WTC11 (cell line): Measurements from ENCODE around the gene SSNA1. TPM values are rescaled to one million over a fixed set of nuclear protein-coding genes. Genes with fewer than 3 reads are reported as not detected.

Experiments used
- ATAC-seq: fragments of 200-7000 bp; cut with Tn5 transposase; 2 replicates; pipeline ENCODE4 v1.10.0; 2021; ENCODE audit warnings: mild to moderate bottlenecking, moderate library complexity
- CTCF ChIA-PET: fragments of 300-600 bp; sonication (Branson Sonifier 250); formaldehyde crosslinking; loops from one replicate; lab custom pipeline; 2021; ENCODE audit warnings: antibody characterized with exemption; lab: Charles Lee
- POLR2A ChIA-PET: fragments of 350-600 bp; sonication (Branson Sonifier 250); formaldehyde crosslinking; loops from one replicate; lab custom pipeline; 2021; ENCODE audit warnings: antibody characterized with exemption; lab: Charles Lee
- DNase-seq: peaks from one replicate; pipeline ENCODE4 v3.0.0; 2021; ENCODE audit warnings: low spot score
- H3K27ac Mint-ChIP-seq: 2 replicates; pipeline ENCODE4 v1.8.0; 2021; ENCODE audit warnings: mixed read lengths
- H3K27me3 Mint-ChIP-seq: 2 replicates; pipeline ENCODE4 v1.8.0; 2021; ENCODE audit warnings: low read depth, mild to moderate bottlenecking, moderate library complexity, mixed read lengths
- H3K36me3 Mint-ChIP-seq: 2 replicates; pipeline ENCODE4 v1.8.0; 2021; ENCODE audit warnings: mixed read lengths
- H3K4me1 Mint-ChIP-seq: 2 replicates; pipeline ENCODE4 v1.8.0; 2022; ENCODE audit warnings: mixed read lengths
- H3K4me3 Mint-ChIP-seq: 2 replicates; pipeline ENCODE4 v1.8.0; 2021; ENCODE audit warnings: mild to moderate bottlenecking, moderate library complexity, mixed read lengths
- H3K9me3 Mint-ChIP-seq: 2 replicates; pipeline ENCODE4 v1.8.0; 2021; ENCODE audit warnings: mixed read lengths
- ERG ChIP-seq: fragments of 250-450 bp; sonication (Bioruptor Pico); IDR thresholded peaks from 2 replicates; pipeline ENCODE4 v1.8.0; 2021; ENCODE audit warnings: mild to moderate bottlenecking
- HMGXB4 ChIP-seq: sonication (generic); formaldehyde crosslinking; IDR thresholded peaks from 2 replicates; pipeline ENCODE4 v1.8.1; 2023; ENCODE audit warnings: mild to moderate bottlenecking, moderate library complexity, missing genetic modification reagents
- MLX ChIP-seq: sonication (generic); formaldehyde crosslinking; IDR thresholded peaks from 2 replicates; pipeline ENCODE4 v1.8.1; 2023; ENCODE audit warnings: mild to moderate bottlenecking, missing genetic modification reagents, moderate library complexity
- NFATC4 ChIP-seq: fragments of 250-450 bp; sonication (Bioruptor Pico); IDR thresholded peaks from 2 replicates; pipeline ENCODE4 v1.9.0; 2021; ENCODE audit warnings: mild to moderate bottlenecking
- PRDM15 ChIP-seq: sonication (generic); formaldehyde crosslinking; IDR thresholded peaks from 2 replicates; pipeline ENCODE4 v1.8.0; 2022; ENCODE audit warnings: missing genetic modification reagents
- PREB ChIP-seq: sonication (generic); formaldehyde crosslinking; IDR thresholded peaks from 2 replicates; pipeline ENCODE4 v1.8.1; 2022; ENCODE audit warnings: mild to moderate bottlenecking, missing genetic modification reagents, moderate library complexity, borderline replicate concordance
- RELA ChIP-seq: sonication (generic); formaldehyde crosslinking; IDR thresholded peaks from 2 replicates; pipeline ENCODE4 v1.8.1; 2022; ENCODE audit warnings: missing genetic modification reagents, mild to moderate bottlenecking, borderline replicate concordance
- RORB ChIP-seq: fragments of 250-450 bp; sonication (Bioruptor Pico); IDR thresholded peaks from 2 replicates; pipeline ENCODE4 v1.9.0; 2021; ENCODE audit warnings: mild to moderate bottlenecking
- SMAD3 ChIP-seq: sonication (generic); formaldehyde crosslinking; IDR thresholded peaks from 2 replicates; pipeline ENCODE4 v1.8.0; 2022; ENCODE audit warnings: missing genetic modification reagents, mild to moderate bottlenecking, borderline replicate concordance
- SP1 ChIP-seq: sonication (generic); formaldehyde crosslinking; conservative IDR thresholded peaks from 2 replicates; pipeline ENCODE4 v1.8.1; 2022; ENCODE audit warnings: missing genetic modification reagents
- TEAD1 ChIP-seq: sonication (generic); formaldehyde crosslinking; IDR thresholded peaks from 2 replicates; pipeline ENCODE4 v1.8.0; 2022; ENCODE audit warnings: mild to moderate bottlenecking, missing genetic modification reagents
- TP53 ChIP-seq: sonication (generic); formaldehyde crosslinking; IDR thresholded peaks from 2 replicates; pipeline ENCODE4 v1.8.1; 2023; ENCODE audit warnings: mild to moderate bottlenecking, missing genetic modification reagents
- ZNF121 ChIP-seq: sonication (generic); formaldehyde crosslinking; IDR thresholded peaks from 2 replicates; pipeline ENCODE4 v1.8.0; 2023; ENCODE audit warnings: missing genetic modification reagents
- ZNF263 ChIP-seq: sonication (generic); formaldehyde crosslinking; IDR thresholded peaks from 2 replicates; pipeline ENCODE4 v1.8.1; 2022; ENCODE audit warnings: low read depth, mild to moderate bottlenecking, moderate library complexity, missing genetic modification reagents
- ZNF396 ChIP-seq: fragments of 250-450 bp; sonication (Bioruptor Pico); IDR thresholded peaks from 2 replicates; pipeline ENCODE4 v1.8.0; 2021; ENCODE audit warnings: mild to moderate bottlenecking, moderate library complexity, borderline replicate concordance
- ZNF425 ChIP-seq: fragments of 250-450 bp; sonication (Bioruptor Pico); conservative IDR thresholded peaks from 2 replicates; pipeline ENCODE4 v1.9.0; 2021; ENCODE audit warnings: mild to moderate bottlenecking
- total RNA-seq: library from RNA; stranded (reverse); gene quantifications from 3 replicates; pipeline ENCODE4 v1.2.3, GENCODE V29; 2021

Gene SSNA1
- total RNA-seq, 1 experiment from 2014 or later = 102 TPM

GRCh38 chr9:137223078-137223970 is 34.8 kb downstream of the SSNA1 start (continued):
- peak; percentile 97 for TF ChIP-seq PRDM15 (CRISPR knock-in tag)
- peak; percentile 76; the same call in 1 of the 2 replicates for TF ChIP-seq SP1 (CRISPR knock-in tag)
- TF ChIP-seq ZNF396 (CRISPR knock-in tag) = no peak
- TF ChIP-seq, all 79 proteins: peak for 8

- peaks cover 3% of the 10 kb centered on the region for H3K4me1 Mint-ChIP-seq
- no peaks in the 10 kb centered on the region for H3K27me3 Mint-ChIP-seq
- no peak for ATAC-seq
- no peak within 1 kb of the TSS for H3K27ac Mint-ChIP-seq
- ChIA-PET CTCF (interaction anchor here (0.8 to 8.9 kb wide), 12 partner anchors 11 to 198 kb away, joined by 3 to 143 read pairs (median 4); partner anchors contain the start of genes ANAPC2, EXD3, NOXA1 and NPDC1), POLR2A (interaction anchor here (1.6 kb wide), 1 partner anchor 110 kb away, joined by 3 read pairs; no protein-coding TSS in a partner anchor)
- no peaks in the 10 kb centered on the region for H3K36me3 Mint-ChIP-seq
- no peaks in the 10 kb centered on the region for H3K9me3 Mint-ChIP-seq
- peak within 1 kb of the TSS; percentile 77 for H3K4me3 Mint-ChIP-seq
- DNase-seq = peak; percentile 57
- TF ChIP-seq NFATC4 (CRISPR knock-in tag) (no peak), PREB (CRISPR knock-in tag) (no peak), ZNF121 (CRISPR knock-in tag) (no peak), HMGXB4 (no peak), ERG (CRISPR knock-in tag) (no peak), RORB (CRISPR knock-in tag) (no peak), ZNF263 (CRISPR knock-in tag) (no peak), MLX (CRISPR knock-in tag) (no peak), ZNF396 (CRISPR knock-in tag) (no peak), SP1 (CRISPR knock-in tag) (no peak), RELA (CRISPR knock-in tag) (no peak), TP53 (CRISPR knock-in tag) (no peak), ZNF425 (CRISPR knock-in tag) (no peak), SMAD3 (CRISPR knock-in tag) (no peak), TEAD1 (CRISPR knock-in tag) (no peak)
Observed at GRCh38 chr9:137224830-137225694, 36.6 kb downstream of the SSNA1 start, which contains the start of gene CYSRT1. Gene CYSRT1, plus strand, starts transcription at chr9:137225174. Its CDS starts 448 bp downstream, at chr9:137225622.
